Measurements from ENCODE around the gene RBM45. TPM values are rescaled to one million over a fixed set of nuclear protein-coding genes. Genes with fewer than 3 reads are reported as not detected.

The RBM45 gene
- total RNA-seq, 1 experiment from 2014 or later = 7.4 TPM

DNA sequence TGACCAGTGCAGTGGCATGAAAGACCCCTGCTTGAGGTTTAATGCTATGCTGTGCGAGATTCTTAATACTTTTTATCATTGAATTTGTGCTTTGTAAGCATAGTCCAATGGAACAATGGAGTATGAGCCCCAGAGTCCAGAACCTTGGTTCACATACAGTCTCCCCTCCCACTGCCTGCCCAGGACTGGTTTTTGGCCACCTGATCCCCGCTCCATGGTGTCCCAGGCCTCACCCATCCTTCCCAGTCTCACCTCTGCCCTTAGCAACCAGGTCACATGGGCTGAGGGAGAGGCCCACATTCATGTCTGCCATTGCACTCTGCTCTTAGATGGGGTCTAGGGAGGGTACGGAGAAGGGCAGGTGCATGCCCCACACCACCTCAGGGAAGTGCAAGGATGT lies 45.9 kb upstream of the RBM45 start (continued):
- TF ChIP-seq SIN3A (IDR thresholded peaks at IDR 0.05; ENCODE audit: low read depth) = no peak
- TF ChIP-seq REST (IDR thresholded peaks at IDR 0.05; ENCODE audit: low read depth) = no peak
- TF ChIP-seq ZFX (IDR thresholded peaks at IDR 0.05) = no peak
- TF ChIP-seq ZBTB33 (IDR thresholded peaks at IDR 0.05; ENCODE audit: extremely low read depth, insufficient replicate concordance, low read length) = no peak

- H3K4me1 ChIP-seq (ENCODE audit: control insufficient read depth in 1 of 2, insufficient read depth in 2 of 2, low read length in 2 of 2) = peaks cover 1 to 8% of the 10 kb centered on the region in 2 experiments; a peak in 3 of 4 replicates
- no peak overlapping the region for H2AFZ ChIP-seq (ENCODE audit: low read depth, low read length, poor library complexity, severe bottlenecking)
- no peak overlapping the region for H3K27ac ChIP-seq (ENCODE audit: low read depth, low read length)
- no peaks in the 10 kb centered on the region for H3K36me3 ChIP-seq (ENCODE audit: control insufficient read depth in 1 of 2, insufficient read depth in 2 of 2, low read length in 2 of 2)
- BruUV-seq (replicated peaks) = no TSS peak
- TF ChIP-seq SIN3A (IDR thresholded peaks at IDR 0.05; ENCODE audit: low read depth) (no peak), FOSL1 (IDR thresholded peaks at IDR 0.05; ENCODE audit: low read depth) (0 out of 2 replicates have a peak, but pooled peaks have one; percentile 12), CEBPB (IDR thresholded peaks at IDR 0.05; ENCODE audit: low read depth) (no peak), POLR2AphosphoS5 (IDR thresholded peaks at IDR 0.05; ENCODE audit: low read depth, low read length) (no peak), SRF (IDR thresholded peaks at IDR 0.05; ENCODE audit: low read depth) (no peak), ELF1 (IDR thresholded peaks at IDR 0.05; ENCODE audit: borderline replicate concordance, low read depth) (no peak), MAX (IDR thresholded peaks at IDR 0.05) (no peak)
- TF ChIP-seq, protein P1, sequence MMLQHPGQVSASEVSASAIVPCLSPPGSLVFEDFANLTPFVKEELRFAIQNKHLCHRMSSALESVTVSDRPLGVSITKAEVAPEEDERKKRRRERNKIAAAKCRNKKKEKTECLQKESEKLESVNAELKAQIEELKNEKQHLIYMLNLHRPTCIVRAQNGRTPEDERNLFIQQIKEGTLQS (IDR thresholded peaks at IDR 0.05) = no peak
- intact Hi-C loops (cut with micrococcal nuclease) = no loop called here
- no peak overlapping the region for H3K4me3 ChIP-seq (replicated peaks in 1 of 2; ENCODE audit: low read depth in 1 of 2, low read length in 2 of 2)
- H3K9ac ChIP-seq (ENCODE audit: low read length) = no peak overlapping the region
- no peaks in the 10 kb centered on the region for H4K20me1 ChIP-seq (ENCODE audit: insufficient read depth)
- H3K4me2 ChIP-seq (ENCODE audit: low read length) = no peak overlapping the region
- RAD21 ChIA-PET (ENCODE audit: low non-redundant PET in 1 of 2, low total read pairs in 2 of 2, uncharacterized antibody in 2 of 2, unreplicated experiment in 2 of 2) = no interaction called here
- no peaks in the 10 kb centered on the region for H3K27me3 ChIP-seq (ENCODE audit: insufficient read depth, low read length)
- H3K79me2 ChIP-seq (ENCODE audit: insufficient read depth, low read length) = no peaks in the 10 kb centered on the region
- DNase-seq (ENCODE audit: low read depth, low spot score) = no peak
- H3K9me2 ChIP-seq (ENCODE audit: insufficient read depth) = no peaks in the 10 kb centered on the region
- no peaks in the 10 kb centered on the region for H3K9me3 ChIP-seq (ENCODE audit: control insufficient read depth in 1 of 2, insufficient read depth in 1 of 2, low read depth in 1 of 2, low read length in 2 of 2)
- no peak for ATAC-seq
- CTCF ChIA-PET = no interaction called here
- POLR2A ChIA-PET = no interaction called here
Measured at GRCh38 chr2:178066890-178067669, 45.2 kb upstream of the RBM45 start.

All from HCT116 (cell line).